ENCODE measurements around the gene ANKS1B.

DNA sequence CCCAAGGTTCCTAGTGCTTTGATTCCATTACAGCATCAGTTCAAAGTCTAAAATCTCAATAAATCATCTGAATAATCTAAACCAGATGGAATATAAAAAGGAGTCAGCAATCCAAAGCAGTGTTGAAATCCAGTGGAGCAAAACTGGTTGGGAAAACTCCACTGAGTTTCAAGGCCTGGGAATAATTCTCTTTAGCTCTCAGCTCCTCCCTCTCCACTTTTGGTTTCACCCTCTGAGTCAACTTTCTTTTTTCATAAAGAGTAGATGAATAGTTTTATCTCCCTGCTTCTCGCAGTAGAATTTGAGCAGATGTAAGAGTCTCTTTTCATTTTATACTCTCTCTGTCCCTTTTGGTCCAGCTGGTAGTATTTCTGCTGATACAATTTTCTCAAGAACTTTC lies 1001.1 kb downstream of the ANKS1B start:
- TF ChIP-seq, protein P1, sequence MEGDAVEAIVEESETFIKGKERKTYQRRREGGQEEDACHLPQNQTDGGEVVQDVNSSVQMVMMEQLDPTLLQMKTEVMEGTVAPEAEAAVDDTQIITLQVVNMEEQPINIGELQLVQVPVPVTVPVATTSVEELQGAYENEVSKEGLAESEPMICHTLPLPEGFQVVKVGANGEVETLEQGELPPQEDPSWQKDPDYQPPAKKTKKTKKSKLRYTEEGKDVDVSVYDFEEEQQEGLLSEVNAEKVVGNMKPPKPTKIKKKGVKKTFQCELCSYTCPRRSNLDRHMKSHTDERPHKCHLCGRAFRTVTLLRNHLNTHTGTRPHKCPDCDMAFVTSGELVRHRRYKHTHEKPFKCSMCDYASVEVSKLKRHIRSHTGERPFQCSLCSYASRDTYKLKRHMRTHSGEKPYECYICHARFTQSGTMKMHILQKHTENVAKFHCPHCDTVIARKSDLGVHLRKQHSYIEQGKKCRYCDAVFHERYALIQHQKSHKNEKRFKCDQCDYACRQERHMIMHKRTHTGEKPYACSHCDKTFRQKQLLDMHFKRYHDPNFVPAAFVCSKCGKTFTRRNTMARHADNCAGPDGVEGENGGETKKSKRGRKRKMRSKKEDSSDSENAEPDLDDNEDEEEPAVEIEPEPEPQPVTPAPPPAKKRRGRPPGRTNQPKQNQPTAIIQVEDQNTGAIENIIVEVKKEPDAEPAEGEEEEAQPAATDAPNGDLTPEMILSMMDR (IDR thresholded peaks at IDR 0.05) = no peak
- no peak for TF ChIP-seq POLR2A (IDR thresholded peaks at IDR 0.05)
